Activated naive CD4-positive, alpha-beta T cell treated with anti-CD3 and anti-CD28 coated beads for 36 hours (primary cell): ENCODE data around the gene KRT86. TPM values are rescaled to one million over a fixed set of nuclear protein-coding genes. Genes with fewer than 3 reads are reported as not detected.
"Not testable (repeated sequence)": the region's sequence is repeated elsewhere in the genome, so short reads cannot be mapped to it uniquely, and the experiment has no call there.

Source experiments
- CTCF ChIA-PET: fragments of 350-600 bp; sonication (Branson Sonifier 250); formaldehyde crosslinking; loops from one replicate; lab custom pipeline; 2021; ENCODE audit warnings: antibody characterized with exemption; lab: Charles Lee
- DNase-seq: peaks from one replicate; pipeline ENCODE4 v3.0.0-alpha.2; 2020
- H3K27ac Mint-ChIP-seq: one replicate; pipeline ENCODE4 v1.8.0; 2021; ENCODE audit warnings: mild to moderate bottlenecking, mixed read lengths
- H3K27me3 Mint-ChIP-seq: one replicate; pipeline ENCODE4 v1.8.0; 2021; ENCODE audit warnings: low read depth, mixed read lengths
- H3K36me3 Mint-ChIP-seq: one replicate; pipeline ENCODE4 v1.8.0; 2021; ENCODE audit warnings: low read depth, mixed read lengths
- H3K4me1 Mint-ChIP-seq: one replicate; pipeline ENCODE4 v1.8.0; 2021; ENCODE audit warnings: low read depth, mixed read lengths
- H3K4me3 Mint-ChIP-seq: one replicate; pipeline ENCODE4 v1.8.0; 2021; ENCODE audit warnings: mild to moderate bottlenecking, moderate library complexity, mixed read lengths
- H3K9me3 Mint-ChIP-seq: one replicate; pipeline ENCODE4 v1.8.0; 2021; ENCODE audit warnings: mixed read lengths
- intact Hi-C: fragments of 100-400 bp; cut with micrococcal nuclease; formaldehyde crosslinking; loops from one replicate; pipeline ENCODE4 v1.15.1; 2023
- total RNA-seq, 2 experiments: library from RNA; stranded (reverse); gene quantifications; one replicate each; pipeline ENCODE4 v1.2.3, GENCODE V29; 2021

The KRT86 gene
- total RNA-seq, 2 experiments from 2014 or later, result 0.15 TPM; not detected in 1

DNA sequence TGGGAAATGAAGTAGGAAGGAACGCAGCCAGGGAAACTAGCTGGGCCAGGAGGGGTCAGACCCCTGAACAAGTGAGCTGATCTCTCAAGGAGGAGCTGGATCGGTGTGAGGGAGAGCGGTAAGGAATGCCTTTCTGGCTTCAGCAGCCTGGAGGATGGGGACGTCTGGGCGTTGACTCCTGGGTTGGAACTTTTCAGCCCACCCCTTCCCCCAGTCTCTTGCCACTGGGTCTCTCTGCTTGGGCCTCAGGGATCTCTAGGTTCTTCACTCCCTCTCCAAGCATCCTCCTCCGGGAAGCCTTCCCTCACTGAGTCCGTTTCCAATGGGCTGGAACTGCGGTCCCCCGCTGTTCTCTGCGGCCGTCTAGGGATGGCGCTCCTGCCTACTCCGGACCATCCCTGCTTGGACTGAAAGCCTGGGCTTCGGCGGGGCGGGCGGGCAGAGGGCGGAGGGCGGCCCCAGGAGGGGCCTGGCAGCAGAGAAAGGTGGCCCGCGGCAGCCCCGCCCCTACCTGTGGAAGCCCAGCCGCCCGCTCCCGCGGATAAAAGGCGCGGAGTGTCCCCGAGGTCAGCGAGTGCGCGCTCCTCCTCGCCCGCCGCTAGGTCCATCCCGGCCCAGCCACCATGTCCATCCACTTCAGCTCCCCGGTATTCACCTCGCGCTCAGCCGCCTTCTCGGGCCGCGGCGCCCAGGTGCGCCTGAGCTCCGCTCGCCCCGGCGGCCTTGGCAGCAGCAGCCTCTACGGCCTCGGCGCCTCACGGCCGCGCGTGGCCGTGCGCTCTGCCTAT, 41.6 kb upstream of the KRT86 start, which contains the start of gene KRT7:
Gene KRT7, plus strand, starts transcription at position 570 of the 788 bp plus-strand sequence. Its CDS starts 54 bp downstream, at position 624.
- H3K4me1 Mint-ChIP-seq, result no peaks in the 10 kb centered on the region
- no peak within 1 kb of the TSS for H3K27ac Mint-ChIP-seq
- CTCF ChIA-PET, result no interaction called here
- H3K4me3 Mint-ChIP-seq, result no peak within 1 kb of the TSS
- DNase-seq, result no peak
- H3K27me3 Mint-ChIP-seq, result peaks cover 40% of the 10 kb centered on the region
- no peaks in the 10 kb centered on the region for H3K36me3 Mint-ChIP-seq
- H3K9me3 Mint-ChIP-seq, result no peaks in the 10 kb centered on the region
- intact Hi-C loops, result no loop called here

DNA sequence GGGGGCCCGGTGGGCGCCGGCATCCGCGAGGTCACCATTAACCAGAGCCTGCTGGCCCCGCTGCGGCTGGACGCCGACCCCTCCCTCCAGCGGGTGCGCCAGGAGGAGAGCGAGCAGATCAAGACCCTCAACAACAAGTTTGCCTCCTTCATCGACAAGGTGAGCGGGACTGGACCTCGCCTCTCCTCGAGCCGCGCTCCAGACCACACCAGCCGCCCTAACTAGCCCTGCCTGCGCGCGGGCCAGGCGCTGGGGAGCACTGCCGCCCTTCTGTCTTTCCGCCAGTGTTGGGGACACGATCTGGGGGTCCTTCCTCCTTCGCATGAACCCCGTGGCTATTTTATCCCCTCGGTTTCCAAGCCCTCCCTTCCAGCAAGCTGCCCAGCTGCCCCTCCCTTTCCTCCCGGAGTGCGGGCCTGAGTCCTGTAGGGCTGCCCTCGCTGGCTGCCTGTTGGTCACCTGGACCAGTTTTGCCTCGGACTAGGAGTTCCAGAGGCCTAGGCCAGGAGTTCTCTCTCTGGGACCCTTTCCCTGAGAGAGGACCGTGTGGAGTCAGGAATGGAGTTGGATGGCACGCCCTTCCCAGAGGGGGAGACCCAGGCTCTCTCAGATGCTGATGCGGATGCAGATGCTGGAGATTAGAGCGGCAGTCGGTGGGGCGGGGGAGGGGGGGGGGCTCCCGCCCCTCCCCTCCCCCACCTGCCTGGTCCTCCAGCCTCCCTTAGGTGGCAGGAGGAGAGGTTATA, 40.8 kb upstream of the KRT86 start:
- no peaks in the 10 kb centered on the region for H3K36me3 Mint-ChIP-seq
- no peak overlapping the region for H3K4me3 Mint-ChIP-seq
- H3K9me3 Mint-ChIP-seq, result no peaks in the 10 kb centered on the region
- CTCF ChIA-PET, result no interaction called here
- DNase-seq, result no peak
- peaks cover 36% of the 10 kb centered on the region for H3K27me3 Mint-ChIP-seq
- intact Hi-C loops, result no loop called here
- H3K27ac Mint-ChIP-seq, result no peak overlapping the region
- H3K4me1 Mint-ChIP-seq, result no peaks in the 10 kb centered on the region

- no peaks in the 10 kb centered on the region for H3K9me3 Mint-ChIP-seq
- H3K4me1 Mint-ChIP-seq, result no peaks in the 10 kb centered on the region
- peaks cover 36% of the 10 kb centered on the region for H3K27me3 Mint-ChIP-seq
- no peak overlapping the region for H3K27ac Mint-ChIP-seq
- no peak for DNase-seq
- H3K36me3 Mint-ChIP-seq, result no peaks in the 10 kb centered on the region
- intact Hi-C loops, result no loop called here
- CTCF ChIA-PET, result no interaction called here
- no peak overlapping the region for H3K4me3 Mint-ChIP-seq
Observed at GRCh38 chr12:52234223-52234810, 40.1 kb upstream of the KRT86 start.

- no peak for DNase-seq
- H3K27ac Mint-ChIP-seq, result no peak overlapping the region
- H3K27me3 Mint-ChIP-seq, result peaks cover 36% of the 10 kb centered on the region
- no peaks in the 10 kb centered on the region for H3K36me3 Mint-ChIP-seq
- H3K4me3 Mint-ChIP-seq, result no peak overlapping the region
- intact Hi-C loops, result no loop called here
- H3K9me3 Mint-ChIP-seq, result no peaks in the 10 kb centered on the region
- CTCF ChIA-PET, result no interaction called here
- no peaks in the 10 kb centered on the region for H3K4me1 Mint-ChIP-seq
Observed at GRCh38 chr12:52235001-52235764, 39.3 kb upstream of the KRT86 start.

- Mint-ChIP-seq H3K36me3 (no peaks in the 10 kb centered on the region), H3K4me1 (no peaks in the 10 kb centered on the region), H3K4me3 (no peak overlapping the region), H3K9me3 (no peaks in the 10 kb centered on the region), H3K27me3 (peaks cover 30% of the 10 kb centered on the region), H3K27ac (no peak overlapping the region)
- DNase-seq, result no peak
- intact Hi-C loops, result no loop called here
- CTCF ChIA-PET, result no interaction called here
Observed at GRCh38 chr12:52235822-52236361, 38.6 kb upstream of the KRT86 start.

GRCh38 chr12:52236386-52237050, 37.9 kb upstream of the KRT86 start:
- Mint-ChIP-seq H3K4me3 (no peak overlapping the region), H3K36me3 (no peaks in the 10 kb centered on the region), H3K27ac (no peak overlapping the region), H3K4me1 (no peaks in the 10 kb centered on the region), H3K9me3 (no peaks in the 10 kb centered on the region), H3K27me3 (peaks cover 27% of the 10 kb centered on the region)
- DNase-seq, result no peak
- CTCF ChIA-PET, result interaction anchor here (2.0 to 3.6 kb wide), 2 partner anchors 15 to 42 kb away, joined by 10 to 20 read pairs; no protein-coding TSS in a partner anchor
- intact Hi-C loops, result no loop called here

- DNase-seq, result no peak
- H3K9me3 Mint-ChIP-seq, result no peaks in the 10 kb centered on the region
- intact Hi-C loops, result no loop called here
- H3K27me3 Mint-ChIP-seq, result peaks cover 14% of the 10 kb centered on the region
- peaks cover 2% of the 10 kb centered on the region for H3K4me1 Mint-ChIP-seq
- CTCF ChIA-PET, result interaction anchor here (0.5 to 3.6 kb wide), 6 partner anchors 13 to 842 kb away, joined by 3 to 20 read pairs (median 4); no protein-coding TSS in a partner anchor
- H3K4me3 Mint-ChIP-seq, result no peak overlapping the region
- no peaks in the 10 kb centered on the region for H3K36me3 Mint-ChIP-seq
- H3K27ac Mint-ChIP-seq, result no peak overlapping the region
Observed at GRCh38 chr12:52238207-52238840, 36.1 kb upstream of the KRT86 start.

DNA sequence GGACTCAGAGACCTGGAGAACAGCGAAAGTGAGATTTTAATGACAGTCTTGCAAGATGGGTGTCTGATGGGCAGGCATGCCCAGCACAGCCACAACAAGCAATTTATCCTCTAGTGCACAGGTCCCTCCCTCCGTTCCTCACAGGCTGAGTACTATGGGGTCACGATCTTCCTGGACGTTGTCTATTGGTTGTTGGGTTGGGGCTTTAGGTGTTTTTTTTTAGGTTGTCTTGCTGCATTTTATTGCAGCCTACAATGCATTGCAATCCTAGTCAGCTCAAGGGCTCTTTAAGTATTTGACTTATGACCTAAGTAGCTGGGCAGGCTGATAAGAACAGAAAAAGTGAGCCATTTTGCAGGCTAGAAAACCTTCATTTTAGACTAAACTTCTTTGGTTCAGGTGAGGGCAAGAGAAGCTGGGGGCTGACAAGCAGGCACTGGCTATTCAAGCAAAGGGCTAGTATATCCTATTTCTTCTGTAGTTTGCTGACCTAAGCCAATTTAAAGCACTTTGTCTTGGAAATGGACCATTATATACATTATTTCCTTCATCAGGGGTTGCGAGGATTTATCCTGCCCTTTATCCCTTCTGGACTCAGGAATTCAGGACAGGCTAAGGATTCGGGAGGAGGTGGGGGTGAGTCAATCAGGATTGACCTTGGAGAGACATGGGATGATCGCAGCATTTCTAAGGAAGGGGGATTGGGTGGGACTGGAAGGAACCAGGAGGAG, 35.4 kb upstream of the KRT86 start:
- no peaks in the 10 kb centered on the region for H3K9me3 Mint-ChIP-seq
- H3K36me3 Mint-ChIP-seq, result no peaks in the 10 kb centered on the region
- intact Hi-C loops, result no loop called here
- CTCF ChIA-PET, result interaction anchor here (0.5 to 3.6 kb wide), 5 partner anchors 13 to 843 kb away, joined by 3 to 20 read pairs (median 4); no protein-coding TSS in a partner anchor
- H3K4me3 Mint-ChIP-seq, result no peak overlapping the region
- H3K27ac Mint-ChIP-seq, result no peak overlapping the region
- peaks cover 10% of the 10 kb centered on the region for H3K4me1 Mint-ChIP-seq
- DNase-seq, result no peak
- H3K27me3 Mint-ChIP-seq, result peaks cover 9% of the 10 kb centered on the region

- no peak overlapping the region for H3K27ac Mint-ChIP-seq
- no peaks in the 10 kb centered on the region for H3K36me3 Mint-ChIP-seq
- intact Hi-C loops, result no loop called here
- H3K9me3 Mint-ChIP-seq, result no peaks in the 10 kb centered on the region
- H3K27me3 Mint-ChIP-seq, result peaks cover 2% of the 10 kb centered on the region
- H3K4me3 Mint-ChIP-seq, result no peak overlapping the region
- CTCF ChIA-PET, result interaction anchor here (3.6 kb wide), 1 partner anchor 18 kb away, joined by 20 read pairs; no protein-coding TSS in a partner anchor
- peaks cover 15% of the 10 kb centered on the region for H3K4me1 Mint-ChIP-seq
- no peak for DNase-seq
Observed at GRCh38 chr12:52239767-52240166, 34.7 kb upstream of the KRT86 start.

- H3K4me3 Mint-ChIP-seq, H3K36me3 Mint-ChIP-seq, intact Hi-C loops, DNase-seq, H3K27ac Mint-ChIP-seq, H3K9me3 Mint-ChIP-seq, H3K27me3 Mint-ChIP-seq: not testable (repeated sequence)
- peaks cover 15% of the 10 kb centered on the region for H3K4me1 Mint-ChIP-seq
- CTCF ChIA-PET, result interaction anchor here (3.6 kb wide), 1 partner anchor 18 kb away, joined by 20 read pairs; no protein-coding TSS in a partner anchor
Observed at GRCh38 chr12:52240247-52240646, 34.2 kb upstream of the KRT86 start.
